Loucy (cell line): ENCODE data around the gene ULK3.
A peak's percentile ranks its signal among the peaks of the same experiment; 100 is the strongest.

Experiments used
- H2AFZ ChIP-seq: fragments of 200-600 bp; sonication (generic); 2 replicates; pipeline ENCODE4 v1.6.0; 2016; ENCODE audit warnings: antibody characterized with exemption, mild to moderate bottlenecking, low read length, moderate library complexity
- H3F3A ChIP-seq: fragments of 200-600 bp; 2 replicates; pipeline ENCODE4 v1.6.0; 2016; ENCODE audit warnings: antibody characterized with exemption, low read depth, mild to moderate bottlenecking
- H3K27me3 ChIP-seq: fragments of 200-600 bp; sonication (generic); 2 replicates; pipeline ENCODE4 v1.6.1; 2014; ENCODE audit warnings: low read length, mild to moderate bottlenecking; ENCODE audit not compliant: insufficient read depth, poor library complexity, severe bottlenecking
- H3K36me3 ChIP-seq: fragments of 200-600 bp; sonication (generic); 2 replicates; pipeline ENCODE4 v1.6.1; 2016; ENCODE audit warnings: low read length; ENCODE audit not compliant: insufficient read depth
- H3K4me1 ChIP-seq: fragments of 200-600 bp; sonication (generic); 2 replicates; pipeline ENCODE4 v1.5.1; 2014; ENCODE audit warnings: low read length, mild to moderate bottlenecking; ENCODE audit not compliant: insufficient read depth, poor library complexity, severe bottlenecking
- H3K4me2 ChIP-seq: fragments of 200-600 bp; sonication (generic); 2 replicates; pipeline ENCODE4 v1.6.0; 2014; ENCODE audit warnings: antibody characterized with exemption, low read length, low read depth, mild to moderate bottlenecking; ENCODE audit not compliant: poor library complexity, severe bottlenecking
- H3K4me3 ChIP-seq: fragments of 200-600 bp; sonication (generic); 2 replicates; pipeline ENCODE4 v1.5.1; 2014; ENCODE audit warnings: low read length, mild to moderate bottlenecking, mixed read lengths; ENCODE audit not compliant: poor library complexity, severe bottlenecking
- H3K79me2 ChIP-seq: fragments of 200-600 bp; sonication (generic); 2 replicates; pipeline ENCODE4 v1.6.1; 2014; ENCODE audit warnings: low read length; ENCODE audit not compliant: insufficient read depth
- H3K9ac ChIP-seq: fragments of 200-600 bp; sonication (generic); 2 replicates; pipeline ENCODE4 v1.6.0; 2014; ENCODE audit warnings: mild to moderate bottlenecking, low read depth, low read length, moderate library complexity; ENCODE audit not compliant: poor library complexity, severe bottlenecking
- H3K9me2 ChIP-seq: fragments of 200-600 bp; sonication (generic); replicated peaks from 2 replicates; pipeline ENCODE4 v1.6.1; 2016; ENCODE audit warnings: low read depth, low read length, mixed read lengths
- H3K9me3 ChIP-seq: fragments of 200-600 bp; sonication (generic); 2 replicates; pipeline ENCODE4 v1.6.1; 2014; ENCODE audit warnings: mild to moderate bottlenecking, antibody characterized with exemption, low read length, low read depth; ENCODE audit not compliant: insufficient read depth
- H4K20me1 ChIP-seq: fragments of 200-600 bp; sonication (generic); 2 replicates; pipeline ENCODE4 v1.6.0; 2014; ENCODE audit warnings: antibody characterized with exemption, low read length, mild to moderate bottlenecking; ENCODE audit not compliant: insufficient read depth, poor library complexity, severe bottlenecking
- EZH2phosphoT487 ChIP-seq: fragments of 200-600 bp; IDR thresholded peaks from 2 replicates; pipeline ENCODE4 v1.6.1; 2018; ENCODE audit warnings: antibody characterized with exemption, mild to moderate bottlenecking, moderate library complexity, borderline replicate concordance
- TF ChIP-seq, protein P1 (sequence below): fragments of 200-600 bp; sonication (generic); conservative IDR thresholded peaks from 2 replicates; pipeline ENCODE4 v1.5.1; 2014; ENCODE audit warnings: mild to moderate bottlenecking, antibody characterized with exemption, low read length

ULK3 gene

GRCh38 chr15:74845208-74845568, 2.2 kb upstream of the ULK3 start:
- Histone ChIP-seq H3K4me2 (peak overlapping the region; percentile 91), H3K4me3 (peak overlapping the region; percentile 18)

GRCh38 chr15:74844319-74845207, 1.6 kb upstream of the ULK3 start:
- H3K36me3 ChIP-seq: peaks cover 22% of the 10 kb centered on the region; the same call in 1 of the 2 replicates
- peak overlapping the region; percentile 85 for H3K9ac ChIP-seq
- TF ChIP-seq EZH2phosphoT487: no peak
- TF ChIP-seq, protein P1, sequence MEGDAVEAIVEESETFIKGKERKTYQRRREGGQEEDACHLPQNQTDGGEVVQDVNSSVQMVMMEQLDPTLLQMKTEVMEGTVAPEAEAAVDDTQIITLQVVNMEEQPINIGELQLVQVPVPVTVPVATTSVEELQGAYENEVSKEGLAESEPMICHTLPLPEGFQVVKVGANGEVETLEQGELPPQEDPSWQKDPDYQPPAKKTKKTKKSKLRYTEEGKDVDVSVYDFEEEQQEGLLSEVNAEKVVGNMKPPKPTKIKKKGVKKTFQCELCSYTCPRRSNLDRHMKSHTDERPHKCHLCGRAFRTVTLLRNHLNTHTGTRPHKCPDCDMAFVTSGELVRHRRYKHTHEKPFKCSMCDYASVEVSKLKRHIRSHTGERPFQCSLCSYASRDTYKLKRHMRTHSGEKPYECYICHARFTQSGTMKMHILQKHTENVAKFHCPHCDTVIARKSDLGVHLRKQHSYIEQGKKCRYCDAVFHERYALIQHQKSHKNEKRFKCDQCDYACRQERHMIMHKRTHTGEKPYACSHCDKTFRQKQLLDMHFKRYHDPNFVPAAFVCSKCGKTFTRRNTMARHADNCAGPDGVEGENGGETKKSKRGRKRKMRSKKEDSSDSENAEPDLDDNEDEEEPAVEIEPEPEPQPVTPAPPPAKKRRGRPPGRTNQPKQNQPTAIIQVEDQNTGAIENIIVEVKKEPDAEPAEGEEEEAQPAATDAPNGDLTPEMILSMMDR: no peak
- H2AFZ ChIP-seq: no peak overlapping the region
- H3K9me2 ChIP-seq: no peaks in the 10 kb centered on the region
- H3K4me2 ChIP-seq: peak overlapping the region; percentile 91
- no peaks in the 10 kb centered on the region for H3K9me3 ChIP-seq
- H3K27me3 ChIP-seq: no peaks in the 10 kb centered on the region
- H3K79me2 ChIP-seq: peaks cover 21% of the 10 kb centered on the region
- peaks cover 3% of the 10 kb centered on the region for H4K20me1 ChIP-seq
- peaks cover 40% of the 10 kb centered on the region for H3K4me1 ChIP-seq
- no peaks in the 10 kb centered on the region; the same call in 1 of the 2 replicates for H3F3A ChIP-seq
- peak overlapping the region; percentile 94 for H3K4me3 ChIP-seq

More at GRCh38 chr15:74845208-74845568, 2.2 kb upstream of the ULK3 start:
- Histone ChIP-seq H4K20me1 (peaks cover 3% of the 10 kb centered on the region), H3K9me2 (no peaks in the 10 kb centered on the region), H2AFZ (no peak overlapping the region), H3K4me1 (peaks cover 40% of the 10 kb centered on the region), H3K79me2 (peaks cover 21% of the 10 kb centered on the region), H3K9me3 (no peaks in the 10 kb centered on the region), H3K27me3 (no peaks in the 10 kb centered on the region), H3K36me3 (peaks cover 28% of the 10 kb centered on the region; the same call in 1 of the 2 replicates), H3F3A (no peaks in the 10 kb centered on the region; the same call in 1 of the 2 replicates), H3K9ac (peak overlapping the region; percentile 85)
- TF ChIP-seq, protein P1: no peak
- no peak for TF ChIP-seq EZH2phosphoT487

GRCh38 chr15:74843891-74844299, 939 bp upstream of the ULK3 start:
- TF ChIP-seq, protein P1: no peak
- TF ChIP-seq EZH2phosphoT487: no peak
- Histone ChIP-seq H3K4me3 (peak overlapping the region; percentile 94), H3K4me1 (peaks cover 40% of the 10 kb centered on the region), H4K20me1 (peaks cover 3% of the 10 kb centered on the region), H3K4me2 (peak overlapping the region; percentile 91), H3K79me2 (peaks cover 21% of the 10 kb centered on the region), H2AFZ (no peak overlapping the region), H3K36me3 (peaks cover 21% of the 10 kb centered on the region; the same call in 1 of the 2 replicates), H3K27me3 (no peaks in the 10 kb centered on the region), H3F3A (no peaks in the 10 kb centered on the region; the same call in 1 of the 2 replicates), H3K9ac (peak overlapping the region; percentile 85), H3K9me3 (no peaks in the 10 kb centered on the region), H3K9me2 (no peaks in the 10 kb centered on the region)
